H1 (cell line): ENCODE results near the gene KCND3. TPM values are rescaled to one million over a fixed set of nuclear protein-coding genes. Genes with fewer than 3 reads are reported as not detected.

Source experiments
- BRCA1 ChIP-seq: IDR thresholded peaks from 2 replicates; pipeline ENCODE4 v1.6.1; 2012; ENCODE audit warnings: low read depth, low read length, improper control_type of control experiment
- polyA plus RNA-seq, 7 experiments: library from polyadenylated mRNA; depleted of rRNA in 3 of 7; stranded (reverse) in 5 of 7; unstranded in 2 of 7; fragments of >200 nt in 5 of 7; fragments of 200-250 nt in 2 of 7; gene quantifications; 1 replicate in 5 of 7; 2 replicates in 1 of 7; 4 replicates in 1 of 7; pipeline versions ENCODE4 v1.2.1 to v1.2.3, GENCODE V29; 2011 to 2013; ENCODE audit warnings: missing spikeins in 2 of 7, mixed read lengths in 2 of 7
- total RNA-seq: library from RNA; stranded (reverse); fragmentation: NEBNext Ultra II Directional; extraction: Animal tissue kit (Norgen Biotek cat#: 25700); gene quantifications from 2 replicates; pipeline ENCODE4 v1.2.1, GENCODE V29; 2021
- TF ChIP-seq, protein P1 (sequence below): IDR thresholded peaks from 2 replicates; pipeline ENCODE4 v1.6.1; 2011; ENCODE audit warnings: low read depth, mild to moderate bottlenecking, low read length; ENCODE audit not compliant: insufficient read depth

Gene KCND3
- total and polyA plus RNA-seq, 2 of the 8 experiments (the other 6 are each of a cell fraction or from before 2014, with no cell fraction given), result 0.14 to 0.48 TPM

DNA sequence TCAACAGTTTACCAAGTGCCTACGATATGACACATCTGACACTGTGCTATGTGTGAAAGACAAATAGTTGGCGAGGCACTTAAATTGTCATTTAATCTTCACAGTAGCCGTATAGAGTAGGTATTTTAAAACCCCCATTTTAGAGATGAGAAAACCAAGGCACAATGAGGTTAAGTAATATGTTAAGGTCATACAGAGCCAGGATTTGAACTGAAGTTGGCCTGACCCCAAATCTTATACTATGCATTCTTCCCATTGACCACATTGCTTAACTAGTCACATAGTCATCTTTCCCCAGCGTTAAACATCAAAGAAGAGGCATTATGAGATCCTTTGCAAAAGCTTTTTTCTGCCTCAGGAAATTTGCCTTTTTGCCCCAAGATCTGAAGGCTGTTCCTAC is 254.1 kb downstream of the KCND3 start (continued):
- TF ChIP-seq, protein P1, sequence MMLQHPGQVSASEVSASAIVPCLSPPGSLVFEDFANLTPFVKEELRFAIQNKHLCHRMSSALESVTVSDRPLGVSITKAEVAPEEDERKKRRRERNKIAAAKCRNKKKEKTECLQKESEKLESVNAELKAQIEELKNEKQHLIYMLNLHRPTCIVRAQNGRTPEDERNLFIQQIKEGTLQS, result no peak
- no peak for TF ChIP-seq BRCA1
